ENCODE measurements around the gene EPHA2.

The EPHA2 gene

DNA sequence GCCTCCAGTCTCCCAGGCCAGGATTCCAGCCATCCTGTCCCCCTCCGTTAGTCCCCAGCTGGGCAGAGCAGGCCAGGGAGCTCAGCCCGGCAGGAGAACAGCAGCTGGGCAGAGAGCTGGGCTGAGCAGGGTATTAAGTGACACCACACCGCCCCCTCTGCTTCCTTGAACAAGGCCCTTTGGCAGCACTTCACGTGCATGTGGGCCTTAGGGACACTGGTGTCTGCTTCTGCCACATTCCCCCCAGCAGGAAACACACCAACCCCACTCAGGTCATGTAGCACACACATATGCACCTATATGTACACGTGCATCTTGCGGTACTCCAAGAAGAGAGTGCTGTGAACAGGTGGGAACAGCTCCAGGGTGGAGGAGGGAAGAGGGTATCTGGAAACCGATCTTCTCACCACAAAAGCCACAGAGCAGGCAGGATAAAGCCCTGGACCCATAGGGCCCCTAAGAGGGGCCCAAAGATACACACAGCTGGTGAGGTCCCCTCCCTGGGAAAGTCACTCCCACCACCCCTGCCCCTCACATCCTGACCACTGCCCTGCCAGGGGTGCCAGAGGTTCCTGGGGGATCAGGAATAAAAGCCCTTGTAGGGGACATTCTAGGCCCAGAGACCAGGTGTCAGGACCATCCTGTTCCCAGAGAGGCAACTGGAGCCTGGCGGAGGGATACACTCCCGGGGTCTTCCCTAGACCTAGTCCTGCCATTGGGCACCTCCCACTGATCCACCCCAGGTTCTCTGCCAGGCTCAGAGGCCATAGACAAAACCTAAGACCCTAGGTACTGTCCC lies 4.5 kb downstream of the EPHA2 start:
- DNase-seq (ENCODE audit: low read depth in 2 of 3, low spot score in 1 of 3), result no peak

DNA sequence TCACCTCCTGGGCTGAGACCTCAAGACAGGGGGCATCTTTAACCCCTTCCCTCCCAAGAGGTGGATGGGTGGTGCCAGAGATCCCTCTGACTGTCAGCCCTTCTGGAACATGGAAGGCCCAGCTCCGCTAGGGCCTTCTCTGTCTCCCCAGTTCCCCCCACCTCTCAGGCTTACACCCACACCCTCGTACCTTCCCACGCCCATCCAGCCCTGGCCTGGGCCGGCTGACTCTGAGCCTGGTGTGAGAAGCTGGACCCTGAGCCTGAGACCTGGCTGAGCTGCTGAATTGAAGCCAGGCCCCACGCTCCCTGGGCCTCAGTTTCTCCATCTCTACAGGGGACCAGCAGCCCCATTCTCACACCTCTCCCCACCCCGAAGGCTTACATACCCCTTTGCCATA lies 5.4 kb downstream of the EPHA2 start:
- DNase-seq (ENCODE audit: low read depth in 2 of 3, low spot score in 1 of 3), result no peak

DNA sequence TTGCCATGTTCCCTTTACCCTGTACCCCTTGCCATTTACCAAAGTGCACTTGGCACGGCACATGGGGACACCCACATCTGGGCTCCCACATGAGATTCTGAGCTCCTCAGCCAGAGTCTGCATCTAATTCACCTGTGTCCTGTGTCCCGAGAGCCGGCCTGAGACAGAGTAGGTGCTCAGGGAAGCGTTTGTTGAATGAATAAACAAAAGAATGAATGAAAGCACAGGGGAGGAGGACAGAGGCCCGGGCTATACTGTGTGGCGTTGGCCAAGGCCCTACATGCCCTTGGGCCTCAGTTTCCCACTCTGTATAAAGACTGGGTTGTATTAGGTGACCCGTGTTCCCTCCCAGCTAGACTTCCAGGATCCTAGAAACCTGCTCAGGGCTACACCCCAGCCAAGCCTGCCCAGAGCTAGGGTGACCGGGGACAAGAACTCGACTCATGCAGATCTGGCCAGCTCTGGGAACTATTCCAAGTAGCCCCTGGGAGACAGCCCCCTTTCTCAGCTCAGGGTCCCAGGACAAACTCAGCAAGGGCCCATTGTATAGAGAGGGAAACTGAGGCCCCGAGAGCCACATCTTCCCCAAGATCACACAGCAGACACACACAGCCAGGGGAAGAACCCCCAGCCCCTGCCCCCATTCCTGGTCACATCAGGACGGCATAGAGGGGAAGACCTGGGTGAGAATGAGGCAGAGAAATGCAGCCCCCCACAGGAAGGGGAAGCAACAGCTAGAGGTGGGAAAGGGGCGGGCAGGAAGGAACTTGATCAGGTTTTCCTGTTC lies 6.0 kb downstream of the EPHA2 start:
- DNase-seq (ENCODE audit: low read depth in 2 of 3, low spot score in 1 of 3), result no peak

DNA sequence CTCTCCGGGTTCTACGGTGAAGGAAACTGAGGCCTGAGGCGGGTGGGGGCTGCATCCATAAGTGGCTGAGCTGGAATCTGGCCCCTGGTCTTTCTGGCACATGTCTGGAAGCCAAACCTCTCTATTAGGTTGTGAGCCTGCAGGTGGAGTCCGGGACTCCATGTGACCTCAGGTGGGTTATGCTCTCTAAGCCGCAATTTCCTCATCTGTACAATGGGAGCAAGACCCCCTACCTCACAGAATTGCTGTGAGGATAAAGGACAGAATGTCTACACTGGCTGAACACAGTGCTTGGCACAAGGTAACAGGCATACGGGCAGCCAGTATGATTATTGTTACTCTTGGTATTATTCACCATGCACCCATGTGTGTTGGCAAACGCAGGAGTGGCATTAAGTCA lies 6.7 kb downstream of the EPHA2 start:
- no peak for DNase-seq (ENCODE audit: low read depth in 2 of 3, low spot score in 1 of 3)

DNA sequence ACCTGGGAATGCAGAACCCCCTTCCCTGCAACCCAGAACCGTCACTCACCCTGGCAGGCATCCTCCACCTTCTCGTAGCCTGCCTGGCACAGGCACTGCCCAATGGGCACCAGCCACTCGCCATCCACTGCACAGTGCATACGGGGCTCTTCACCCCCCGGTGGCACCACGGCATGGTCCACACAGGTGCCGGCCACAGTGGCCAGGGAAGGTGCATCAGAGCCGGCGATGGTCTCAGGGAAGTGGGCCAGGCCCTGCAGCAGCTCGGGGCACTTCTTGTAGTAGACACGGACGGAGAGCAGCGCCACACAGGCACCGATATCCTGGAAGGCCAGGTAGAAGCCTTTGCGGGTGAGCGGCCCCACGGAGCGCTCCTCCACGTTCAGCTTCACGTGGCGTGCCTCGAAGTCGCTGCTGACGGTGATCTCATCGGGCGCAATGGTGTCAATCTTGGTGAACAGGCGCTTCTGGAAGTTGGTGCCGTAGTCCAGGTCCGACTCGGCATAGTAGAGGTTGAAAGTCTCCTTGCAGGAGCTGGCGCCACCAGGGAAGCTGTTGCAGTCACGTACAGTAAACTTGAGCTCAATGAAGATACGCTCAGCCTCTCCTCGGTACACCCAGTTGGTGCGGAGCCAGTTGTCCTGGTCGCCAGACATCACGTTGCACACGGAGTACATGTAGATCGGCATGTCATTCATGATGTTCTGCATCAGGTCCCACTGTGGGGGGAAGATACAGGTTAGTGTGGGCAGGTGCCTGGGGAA lies 7.4 kb downstream of the EPHA2 start:
- no peak for DNase-seq (ENCODE audit: low read depth in 2 of 3, low spot score in 1 of 3)

DNA sequence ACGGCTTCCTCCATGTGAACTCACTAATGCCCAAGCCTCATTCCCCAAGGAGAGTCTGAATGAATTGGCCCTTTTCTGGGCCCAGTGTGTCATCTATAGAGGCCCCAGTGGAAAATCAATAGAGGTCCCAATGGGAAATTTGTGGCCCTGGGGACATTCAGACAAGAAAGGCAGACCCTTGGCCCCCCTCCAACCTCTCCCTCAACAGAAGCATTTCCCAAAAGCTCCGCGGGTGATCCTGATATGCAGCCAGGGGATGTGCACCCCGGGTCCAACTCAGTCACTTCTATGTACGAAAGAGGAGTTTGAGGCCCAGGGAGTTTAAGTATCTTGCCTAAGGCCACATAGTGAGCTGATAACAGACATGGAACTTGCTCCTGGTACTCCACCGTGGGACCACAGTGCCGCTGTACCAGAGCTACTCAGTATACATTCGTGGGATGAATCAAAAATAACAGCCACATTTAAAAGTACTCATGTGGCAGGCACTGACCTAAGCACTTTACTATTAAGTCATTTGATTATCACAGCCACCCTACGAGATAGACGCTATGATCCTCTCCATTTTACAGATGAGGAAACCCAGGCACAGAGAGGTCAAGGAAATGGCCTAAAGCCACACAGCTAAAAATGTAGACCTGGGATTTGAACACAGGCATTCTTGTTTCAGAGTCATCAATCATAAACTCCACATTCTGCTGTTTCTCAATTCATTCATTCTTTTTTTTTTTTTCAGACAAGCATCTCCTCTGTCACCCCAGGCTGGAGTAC lies 8.5 kb downstream of the EPHA2 start:
- no peak for DNase-seq (ENCODE audit: low read depth in 2 of 3, low spot score in 1 of 3)

DNA sequence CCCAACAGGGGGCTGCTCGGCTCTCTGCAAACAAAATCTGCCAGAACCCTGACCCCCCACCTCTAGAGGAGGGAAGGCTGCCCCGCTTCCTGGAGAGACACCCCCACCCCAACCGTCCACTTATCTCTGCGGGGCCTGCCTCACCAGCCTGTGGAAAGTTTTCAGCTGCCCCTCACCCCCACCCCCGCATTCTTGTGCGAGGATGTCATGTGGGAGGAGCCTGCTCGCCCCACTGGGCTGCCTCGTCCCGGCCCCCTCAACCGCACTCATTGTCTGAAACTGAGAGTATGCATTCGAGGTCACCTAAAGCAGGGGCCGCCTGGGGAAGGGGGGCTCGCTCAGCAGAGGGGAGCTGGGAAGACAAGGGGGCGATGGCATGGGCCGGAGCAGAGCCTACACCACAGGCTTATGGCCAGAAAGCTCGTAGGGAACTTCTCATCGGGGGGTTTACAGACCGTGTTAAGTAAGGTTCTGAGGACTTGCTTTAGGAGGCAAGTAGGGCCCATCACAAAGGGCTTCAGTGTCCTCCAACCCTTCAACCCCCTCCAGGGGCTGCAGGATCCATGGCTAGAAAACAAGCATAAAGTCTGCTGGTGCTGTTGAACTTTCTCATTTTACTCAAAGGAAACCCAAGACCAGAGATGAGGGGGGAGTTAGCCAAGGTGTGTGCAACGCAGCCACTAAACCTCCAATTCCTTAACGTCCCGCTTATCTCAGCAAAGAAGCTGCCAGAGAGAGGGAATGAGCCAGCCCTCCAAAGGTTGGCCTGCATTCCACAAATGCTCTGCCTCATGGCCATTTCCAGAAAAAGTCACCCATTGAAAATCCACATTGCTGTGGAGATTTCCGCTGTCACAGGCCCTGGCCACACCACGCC lies 9.4 kb downstream of the EPHA2 start:
- no peak for DNase-seq (ENCODE audit: low read depth in 2 of 3, low spot score in 1 of 3)

DNA sequence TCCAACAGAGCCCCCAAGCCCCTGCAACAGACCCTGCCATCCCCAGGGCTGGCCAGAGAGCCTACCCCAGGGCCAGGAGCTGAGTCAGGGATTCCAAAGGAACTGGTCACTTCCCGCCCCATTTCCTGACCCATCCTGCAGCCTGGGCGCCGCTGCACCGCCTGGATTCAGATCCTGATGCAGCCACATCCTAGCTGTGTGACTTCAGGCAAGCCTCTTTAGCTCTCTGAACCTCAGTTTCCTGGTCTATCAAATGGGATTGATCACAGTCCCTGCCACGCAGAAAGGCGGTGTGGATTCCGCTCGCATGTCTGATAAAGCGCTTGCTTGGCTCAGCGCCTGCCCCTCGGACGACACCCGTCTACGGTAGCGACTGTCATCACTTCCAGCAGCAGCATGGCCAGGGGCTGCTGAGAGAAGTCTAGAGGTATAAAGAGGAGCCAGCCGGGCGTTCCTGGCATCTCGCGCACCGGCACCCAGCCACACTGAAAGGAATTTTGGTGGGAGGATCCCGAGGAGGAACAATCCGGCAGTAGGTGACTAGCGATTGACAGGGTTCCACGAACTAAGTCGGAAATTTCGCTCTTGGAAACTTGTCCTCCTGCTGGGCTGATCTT lies 10.1 kb downstream of the EPHA2 start:
- DNase-seq (ENCODE audit: low read depth in 2 of 3, low spot score in 1 of 3), result no peak

DNA sequence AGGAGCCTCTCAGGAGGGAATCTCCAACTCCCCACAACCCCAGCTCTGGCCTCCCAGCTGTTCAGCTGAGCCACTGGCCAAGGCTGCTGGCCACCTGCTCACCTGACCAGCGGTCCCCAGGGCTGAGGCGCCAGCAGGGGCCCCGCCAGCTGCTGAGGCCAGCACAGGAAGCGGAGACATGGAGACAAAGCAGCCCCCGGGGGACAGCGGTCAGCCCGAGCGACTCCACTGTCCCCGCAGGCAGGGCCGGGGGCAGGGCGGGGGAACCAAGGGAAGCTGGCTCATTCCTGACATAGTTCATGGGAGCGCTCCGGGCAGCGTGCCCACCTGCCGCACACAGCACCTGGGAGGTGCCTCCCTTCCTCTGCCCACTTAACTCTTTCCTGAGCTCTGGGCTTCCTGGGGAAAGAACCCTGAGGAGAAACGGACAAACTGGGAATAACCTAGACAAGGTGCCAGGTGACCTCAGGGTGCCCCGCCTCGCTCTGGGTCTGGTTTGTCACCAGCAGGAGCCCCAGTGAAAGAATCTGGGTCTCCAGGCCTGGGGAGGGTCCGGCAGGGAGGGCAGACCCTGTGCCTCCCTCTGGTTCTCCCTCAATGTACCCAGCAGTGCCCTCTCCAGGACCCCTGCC lies 10.7 kb downstream of the EPHA2 start:
- DNase-seq (ENCODE audit: low read depth in 2 of 3, low spot score in 1 of 3), result no peak

DNA sequence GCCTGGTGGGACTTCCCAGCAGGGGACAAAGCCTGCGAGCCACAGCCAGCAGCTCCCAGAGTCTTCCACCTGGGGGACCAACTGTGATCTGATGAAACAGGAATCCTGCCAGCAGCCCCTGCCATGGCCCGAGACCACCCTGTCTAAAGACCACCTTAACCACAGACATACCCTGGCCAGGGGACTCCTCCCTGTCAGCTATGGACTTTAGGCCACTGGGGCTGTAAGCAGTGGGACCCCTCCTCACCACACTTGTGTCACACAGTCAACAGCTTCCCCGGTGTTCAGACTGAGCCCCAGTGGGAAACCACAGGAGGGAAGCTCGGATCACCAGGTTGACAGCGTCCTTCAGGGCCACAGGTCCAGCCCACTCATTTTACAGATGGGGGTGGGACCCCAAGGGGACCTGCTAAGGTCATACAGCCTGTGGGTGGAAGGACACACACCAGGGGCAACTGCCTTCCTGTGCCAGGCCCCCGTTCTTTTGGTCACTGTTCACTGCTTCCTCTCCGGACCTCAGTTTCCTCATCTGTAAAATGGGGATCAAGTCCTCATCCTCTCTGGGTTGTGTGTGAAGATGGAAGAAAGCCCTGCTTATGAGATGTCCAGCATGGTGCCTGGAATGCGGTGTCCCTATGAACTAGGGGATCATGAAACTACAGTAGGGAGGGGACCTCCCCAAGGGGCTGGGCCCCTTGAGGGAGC lies 11.4 kb downstream of the EPHA2 start:
- DNase-seq (ENCODE audit: low read depth in 2 of 3, low spot score in 1 of 3), result no peak

DNA sequence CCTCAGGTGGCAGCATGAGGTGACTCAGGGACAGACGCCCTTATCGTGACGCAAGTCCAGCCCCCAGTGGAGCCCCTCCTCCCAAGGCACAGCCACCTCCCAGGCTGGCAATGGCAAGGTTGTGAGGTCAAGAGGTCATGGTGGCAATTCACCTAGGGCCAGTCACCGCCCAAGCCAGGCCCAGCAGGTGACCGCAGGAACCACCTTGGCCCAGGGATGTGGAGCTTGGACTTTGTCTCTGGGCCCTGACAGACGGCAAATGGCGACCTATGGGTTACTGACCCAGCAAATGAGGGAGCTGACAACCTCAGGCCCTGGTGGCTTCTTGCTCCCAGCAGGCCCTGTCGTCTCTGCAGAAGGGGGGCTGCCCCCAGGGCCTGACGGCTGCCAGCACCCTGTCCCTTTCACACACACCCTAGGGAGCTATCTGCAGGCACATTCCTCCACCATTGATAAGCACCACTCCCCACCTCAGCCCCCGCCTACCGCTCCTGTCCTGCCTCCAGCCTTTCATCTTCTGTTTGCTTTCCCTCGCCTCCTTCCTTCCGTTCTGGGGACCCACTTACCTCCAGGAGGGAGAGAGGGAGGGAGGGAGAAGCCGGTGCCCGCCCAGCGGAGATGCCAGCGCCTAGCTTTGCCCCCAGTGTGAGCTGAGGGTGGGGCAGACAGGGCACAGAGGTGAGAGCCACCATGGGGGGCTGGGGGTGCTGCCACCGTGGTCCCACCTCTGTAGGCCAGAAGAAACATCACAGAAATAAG lies 12.1 kb downstream of the EPHA2 start:
- no peak for DNase-seq (ENCODE audit: low read depth in 2 of 3, low spot score in 1 of 3)

DNA sequence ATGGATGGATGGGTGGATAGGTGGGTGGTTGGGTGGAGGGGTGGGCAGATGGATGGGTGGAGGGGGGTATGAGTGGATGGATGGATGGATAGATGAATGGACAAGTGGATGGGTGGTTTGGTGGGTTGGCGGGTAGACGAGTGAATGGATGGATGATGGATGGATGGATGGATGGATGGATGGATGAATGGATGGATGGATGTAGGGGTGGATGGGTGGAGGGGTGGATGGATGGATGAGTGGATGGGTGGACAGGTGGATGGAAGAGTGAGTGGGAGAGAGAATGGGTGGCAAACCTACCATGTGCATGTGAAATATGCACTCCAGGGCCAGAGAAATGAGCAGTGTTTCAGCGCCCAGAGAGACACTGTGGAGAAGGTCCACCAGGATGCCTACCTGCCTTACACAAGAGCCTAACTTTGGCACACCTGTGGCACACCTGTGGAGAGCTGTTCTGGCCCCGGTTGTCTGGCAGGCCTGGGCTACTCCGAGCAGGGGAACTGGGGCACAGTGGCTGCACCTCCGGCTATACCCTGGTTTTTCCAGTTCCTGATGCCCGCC lies 12.8 kb downstream of the EPHA2 start:
- no peak for DNase-seq (ENCODE audit: low read depth in 2 of 3, low spot score in 1 of 3)

DNA sequence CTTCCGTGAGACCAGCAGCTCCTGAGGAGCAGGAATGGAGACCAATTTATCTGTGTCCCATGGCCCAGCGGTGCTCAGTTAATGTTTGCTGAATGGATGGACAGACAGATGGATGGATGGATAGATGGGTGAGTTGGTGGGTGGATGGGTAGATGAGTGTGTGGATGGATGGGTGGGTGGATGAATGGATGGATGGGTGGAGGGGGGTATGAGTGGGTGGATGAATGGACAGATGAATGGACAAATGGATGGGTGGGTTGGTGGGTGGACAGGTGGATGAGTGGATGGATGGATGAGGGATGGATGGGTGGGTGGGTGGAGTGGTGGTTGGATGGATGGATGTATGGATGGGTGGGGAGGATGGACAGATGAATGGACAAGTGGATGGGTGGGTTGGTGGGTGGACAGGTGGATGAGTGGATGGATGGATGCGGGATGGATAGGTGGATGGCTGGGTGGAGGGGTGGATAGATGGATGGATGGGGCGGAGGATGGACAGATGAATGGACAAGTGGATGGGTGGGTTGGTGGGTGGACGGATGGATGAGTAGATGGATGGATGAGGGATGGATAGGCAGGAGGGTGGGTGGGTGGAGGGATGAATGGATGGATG lies 13.4 kb downstream of the EPHA2 start:
- DNase-seq (ENCODE audit: low read depth in 2 of 3, low spot score in 1 of 3), result no peak

DNA sequence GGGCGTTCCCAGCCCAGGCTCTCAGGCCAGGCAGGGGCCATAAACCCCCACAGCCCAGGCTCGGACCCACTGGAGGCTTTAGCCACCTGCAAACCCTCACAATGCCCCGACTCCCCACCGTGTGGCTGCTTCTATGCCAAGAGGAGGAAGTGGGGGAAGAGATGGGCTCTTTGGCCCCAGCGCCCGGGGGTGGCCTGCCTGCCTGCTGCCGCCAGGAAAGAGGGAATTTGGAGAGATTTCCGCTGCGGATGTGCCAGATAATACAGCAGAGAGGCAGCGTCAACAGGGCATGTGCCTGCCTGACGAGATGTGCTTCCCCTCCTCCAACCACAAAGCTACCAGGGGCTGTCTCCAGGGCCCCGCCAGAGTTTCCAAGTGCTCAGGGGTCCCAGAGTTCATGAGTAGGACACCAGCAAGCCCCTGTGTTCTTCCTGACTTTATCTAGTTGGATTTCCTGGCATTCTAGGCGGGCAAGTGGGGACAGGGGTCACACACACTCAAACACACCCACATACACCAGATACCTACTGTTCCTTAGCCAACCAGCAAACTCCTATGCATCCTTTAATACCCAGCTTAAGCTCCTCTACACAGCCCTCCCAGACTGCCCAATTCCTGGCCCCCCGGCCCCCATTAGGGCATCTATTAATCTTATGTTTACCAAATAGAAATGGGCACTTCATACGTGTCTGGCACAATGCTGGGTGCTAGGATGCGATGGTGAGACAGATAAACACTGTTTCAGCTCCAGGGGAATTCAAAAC lies 14.1 kb downstream of the EPHA2 start:
- no peak for DNase-seq (ENCODE audit: low read depth in 2 of 3, low spot score in 1 of 3)

DNA sequence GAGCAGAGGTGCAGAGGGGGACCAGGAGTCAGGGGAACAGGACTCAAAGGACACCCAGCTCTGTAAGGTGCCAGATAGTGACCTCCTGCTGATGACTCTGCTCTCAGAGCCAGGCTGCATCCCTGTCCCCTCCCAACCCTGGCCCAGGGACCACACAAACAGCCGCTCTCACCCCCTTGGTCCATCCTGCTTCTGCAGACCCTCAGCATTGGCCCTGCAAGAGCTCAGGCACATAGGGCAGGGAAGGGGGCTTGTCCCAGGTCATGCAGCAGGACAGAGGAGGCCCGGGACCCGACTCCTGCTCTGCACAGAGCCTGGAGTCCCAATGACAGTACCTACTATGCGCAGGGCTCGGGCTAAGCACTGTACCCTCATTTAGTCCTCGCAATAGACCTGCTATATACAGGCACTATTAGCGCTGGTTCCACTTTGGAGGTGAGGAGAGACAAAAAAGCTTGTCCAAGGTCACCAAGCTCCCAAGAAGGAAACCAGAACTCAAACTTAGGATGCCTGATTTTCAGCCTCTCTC lies 15.7 kb downstream of the EPHA2 start:
- DNase-seq (ENCODE audit: low read depth in 2 of 3, low spot score in 1 of 3), result no peak

DNA sequence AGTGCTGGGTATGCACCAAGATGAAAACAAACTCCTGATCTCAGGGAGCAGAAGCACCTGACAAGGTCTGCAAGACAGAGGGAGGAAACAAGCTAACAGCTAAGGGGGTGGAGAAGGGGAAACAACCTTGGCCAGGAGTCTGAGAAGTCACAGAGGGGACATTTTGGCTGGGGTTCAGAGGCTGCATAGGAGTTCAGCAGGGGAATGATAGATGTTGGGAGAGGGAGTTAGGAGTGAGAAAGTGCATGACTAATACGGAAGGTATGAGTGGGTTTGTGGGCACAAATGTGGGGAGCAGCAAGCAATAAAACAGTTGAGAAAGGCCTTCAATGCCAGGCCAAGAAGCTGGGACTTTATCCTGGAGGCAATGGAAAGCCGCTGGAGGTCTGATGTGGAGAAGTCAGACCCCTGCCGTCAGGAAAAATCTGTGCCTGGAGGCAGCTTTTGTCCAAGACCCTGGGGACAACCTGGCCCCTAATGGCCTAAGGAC lies 16.4 kb downstream of the EPHA2 start:
- no peak for DNase-seq (ENCODE audit: low read depth in 2 of 3, low spot score in 1 of 3)

Data from stimulated activated CD4-positive, alpha-beta T cell treated with anti-CD3 and anti-CD28 coated beads, Interleukin-12 subunit alpha, Interleukin-12 subunit beta, amount 100 ng/mL, for 48 hours (primary cell).